GM12878 (cell line): ENCODE data around the gene USF3. TPM values are rescaled to one million over a fixed set of nuclear protein-coding genes. Genes with fewer than 3 reads are reported as not detected.

ENCODE experiments used
- ATAC-seq: fragments of 200-7000 bp; cut with Tn5 transposase; 3 replicates; pipeline ENCODE4 v1.9.1; 2020; ENCODE audit warnings: mild to moderate bottlenecking, moderate library complexity
- BruUV-seq: library from RNA; stranded (reverse); fragments of 400-500 nt; replicated peaks from 2 replicates; lab custom pipeline; 2021; lab: Mats Ljungman, UMichigan
- CTCF ChIA-PET: fragments of 300-600 bp; sonication (Branson Sonifier 250); formaldehyde crosslinking; extraction: SDS; loops from one replicate; lab custom pipeline; 2021; ENCODE audit warnings: inconsistent platforms; lab: Yijun Ruan, JAX
- POLR2A ChIA-PET: fragments of 350-600 bp; formaldehyde crosslinking; extraction: SDS; loops from one replicate; lab custom pipeline; 2021; ENCODE audit warnings: inconsistent platforms; lab: Charles Lee
- RAD21 ChIA-PET: fragments of 300-600 bp; sonication (Branson Sonifier 250); formaldehyde crosslinking; loops from one replicate; lab custom pipeline; 2023; ENCODE audit warnings: antibody characterized with exemption; ENCODE audit not compliant: unreplicated experiment; lab: Charles Lee
- SMC1A ChIA-PET: fragments of 300-600 bp; sonication (Branson Sonifier 250); formaldehyde crosslinking; loops from one replicate; lab custom pipeline; 2023; ENCODE audit not compliant: unreplicated experiment, uncharacterized antibody; lab: Charles Lee
- DNase-seq: peaks from one replicate; pipeline ENCODE4 v3.0.0-alpha.2; 2011; ENCODE audit warnings: low read depth, low spot score
- FAIRE-seq: peaks from 3 replicates; lab custom pipeline; 2011; peaks lifted over from hg19 to GRCh38; lab: Jason Lieb, UNC
- H2AFZ ChIP-seq: 2 replicates; pipeline ENCODE4 v1.6.0; 2011; ENCODE audit warnings: low read depth, low read length, control low read depth; ENCODE audit not compliant: control insufficient read depth
- H3K27ac ChIP-seq: 2 replicates; pipeline ENCODE4 v1.5.1; 2011; ENCODE audit warnings: control low read depth; ENCODE audit not compliant: control insufficient read depth, insufficient read depth
- H3K27me3 ChIP-seq, 2 experiments: replicated peaks in 1 of 2; 2 replicates each; pipeline versions ENCODE4 v1.6.0 to v1.6.1; 2011; ENCODE audit warnings: low read length in 1 of 2; ENCODE audit not compliant: control insufficient read depth in 2 of 2, insufficient read depth in 2 of 2
- H3K36me3 ChIP-seq, 2 experiments: 2 replicates each; pipeline ENCODE4 v1.5.1; 2011; ENCODE audit warnings: low read length in 1 of 2; ENCODE audit not compliant: control insufficient read depth in 2 of 2, insufficient read depth in 2 of 2
- H3K4me1 ChIP-seq: 2 replicates; pipeline ENCODE4 v1.6.1; 2011; ENCODE audit warnings: mild to moderate bottlenecking, low read length, moderate library complexity, mixed read lengths; ENCODE audit not compliant: control insufficient read depth, insufficient read depth
- H3K4me2 ChIP-seq: 2 replicates; pipeline ENCODE4 v1.6.0; 2011; ENCODE audit warnings: control low read depth; ENCODE audit not compliant: control insufficient read depth, insufficient read depth
- H3K4me3 ChIP-seq: fragments of 200-600 bp; sonication (generic); 2 replicates; pipeline ENCODE4 v1.5.1; 2016
- H3K79me2 ChIP-seq: 2 replicates; pipeline ENCODE4 v1.6.0; 2011; ENCODE audit warnings: low read length; ENCODE audit not compliant: control insufficient read depth, insufficient read depth
- H3K9ac ChIP-seq: 2 replicates; pipeline ENCODE4 v1.8.0; 2011; ENCODE audit warnings: low read length, control low read depth, mixed read lengths; ENCODE audit not compliant: control insufficient read depth, insufficient read depth
- H3K9me3 ChIP-seq: replicated peaks from 3 replicates; pipeline ENCODE4 v1.5.1; 2011; ENCODE audit warnings: mild to moderate bottlenecking, low read length; ENCODE audit not compliant: control insufficient read depth, insufficient read depth
- H4K20me1 ChIP-seq: 2 replicates; pipeline ENCODE4 v1.6.0; 2011; ENCODE audit not compliant: control insufficient read depth, insufficient read depth
- BCLAF1 ChIP-seq: fragments of 450-650 bp; IDR thresholded peaks from 2 replicates; pipeline ENCODE4 v1.6.1; 2017; ENCODE audit warnings: antibody characterized with exemption, mild to moderate bottlenecking, moderate library complexity
- CBX5 ChIP-seq: sonication (generic); IDR thresholded peaks from 2 replicates; pipeline ENCODE4 v1.6.1; 2016; ENCODE audit warnings: low read depth, moderate library complexity, mild to moderate bottlenecking, inconsistent platforms
- MAX ChIP-seq: IDR thresholded peaks from 2 replicates; pipeline ENCODE4 v1.6.1; 2012; ENCODE audit warnings: low read depth, low read length, improper control_type of control experiment
- PAX5 ChIP-seq: IDR thresholded peaks from 2 replicates; pipeline ENCODE4 v1.6.1; 2011; ENCODE audit warnings: low read depth, low read length, borderline replicate concordance
- SIX5 ChIP-seq: IDR thresholded peaks from 2 replicates; pipeline ENCODE4 v1.6.1; 2011; ENCODE audit warnings: mild to moderate bottlenecking, low read depth, low read length, moderate library complexity; ENCODE audit not compliant: severe bottlenecking
- WRNIP1 ChIP-seq: IDR thresholded peaks from 2 replicates; pipeline ENCODE4 v1.6.1; 2011; ENCODE audit warnings: low read depth, low read length, improper control_type of control experiment, borderline replicate concordance
- ZNF592 ChIP-seq: fragments of 450-650 bp; IDR thresholded peaks from 2 replicates; pipeline ENCODE4 v1.6.1; 2017; ENCODE audit warnings: mild to moderate bottlenecking, moderate library complexity
- ZSCAN29 ChIP-seq: fragments of 450-650 bp; IDR thresholded peaks from 2 replicates; pipeline ENCODE4 v1.6.1; 2017; ENCODE audit warnings: mild to moderate bottlenecking, moderate library complexity
- WGBS: methylation state at CpG from one replicate; pipeline ENCODE4 v1.1.6; 2016; ENCODE audit warnings: low lambda C conversion rate; ENCODE audit not compliant: insufficient replicate concordance, insufficient coverage; ENCODE audit errors: missing lambda C conversion rate; 5-methylcytosine and 5-hydroxymethylcytosine counted together
- in situ Hi-C: fragments of 300-500 bp; cut with MboI; formaldehyde crosslinking; loops from 9 replicates; pipeline ENCODE4 v1.14.3; 2018; ENCODE audit warnings: mixed read lengths
- intact Hi-C: fragments of 100-400 bp; cut with micrococcal nuclease; formaldehyde crosslinking; loops from one replicate; pipeline ENCODE4 v1.14.2; 2022; ENCODE audit not compliant: unreplicated experiment
- polyA plus RNA-seq, 11 experiments: library from polyadenylated mRNA; depleted of rRNA in 4 of 11; unstranded in 6 of 11; stranded (reverse) in 5 of 11; fragments of >200 nt; fragmentation: Nextera tagmentation in 4 of 11; fragmentation: Illumina TruSeq in 1 of 11; extraction: Ambion mirVana in 4 of 11; extraction: Trizol in 1 of 11; gene quantifications; 1 replicate in 1 of 11; 2 replicates in 10 of 11; pipeline versions ENCODE4 v1.2.1 to v1.2.3, GENCODE V29; 2011 to 2016; ENCODE audit warnings: inconsistent platforms in 2 of 11, missing spikeins in 2 of 11, low read depth in 1 of 11
- total RNA-seq, 4 experiments: library from RNA; depleted of rRNA in 3 of 4; stranded (reverse); fragments of >200 nt in 3 of 4; fragmentation: Illumina TruSeq in 1 of 4; extraction: Trizol in 1 of 4; gene quantifications; 2 replicates each; pipeline versions ENCODE4 v1.2.1 to v1.2.3, GENCODE V29; 2013 to 2021

The USF3 gene
- total and polyA plus RNA-seq, 10 of the 15 experiments (the other 5 are each of a cell fraction or from before 2014, with no cell fraction given) = 3.1 to 15.9 (median 7.8) TPM

- Histone ChIP-seq H4K20me1 (no peaks in the 10 kb centered on the region), H2AFZ (no peak overlapping the region), H3K9me3 (peaks cover 2% of the 10 kb centered on the region; the same call in 2 of the 3 replicates), H3K27ac (no peak overlapping the region), H3K27me3 (no peaks in the 10 kb centered on the region), H3K4me3 (no peak overlapping the region), H3K4me2 (no peak overlapping the region), H3K9ac (no peak overlapping the region), H3K36me3 (no peaks in the 10 kb centered on the region), H3K79me2 (no peaks in the 10 kb centered on the region), H3K4me1 (no peaks in the 10 kb centered on the region)
- POLR2A ChIA-PET = no interaction called here
- BruUV-seq = no TSS peak
- RAD21 ChIA-PET = no interaction called here
- TF ChIP-seq ZSCAN29 (no peak), CBX5 (no peak), ZNF592 (no peak), WRNIP1 (no peak), BCLAF1 (no peak), PAX5 (no peak), MAX (no peak), SIX5 (no peak)
- intact Hi-C loops (no loop called here), in situ Hi-C loops (no loop called here)
- CTCF ChIA-PET = no interaction called here
- DNase-seq (no peak), FAIRE-seq (no peak), ATAC-seq (no peak)
- WGBS = 100% methylated on average over 3 of the region's 3 CpGs
- SMC1A ChIA-PET = interaction anchor here (0.7 to 1.5 kb wide), 3 partner anchors 11 to 87 kb away, joined by 3 to 4 read pairs (median 4); no protein-coding TSS in a partner anchor
Observed at GRCh38 chr3:113684271-113684819, 12.1 kb downstream of the USF3 start.
